ENCODE data around the gene TEX11.

GRCh38 chrX:70535198-70535597 is 373.3 kb downstream of the TEX11 start:
- TF ChIP-seq, protein P1, sequence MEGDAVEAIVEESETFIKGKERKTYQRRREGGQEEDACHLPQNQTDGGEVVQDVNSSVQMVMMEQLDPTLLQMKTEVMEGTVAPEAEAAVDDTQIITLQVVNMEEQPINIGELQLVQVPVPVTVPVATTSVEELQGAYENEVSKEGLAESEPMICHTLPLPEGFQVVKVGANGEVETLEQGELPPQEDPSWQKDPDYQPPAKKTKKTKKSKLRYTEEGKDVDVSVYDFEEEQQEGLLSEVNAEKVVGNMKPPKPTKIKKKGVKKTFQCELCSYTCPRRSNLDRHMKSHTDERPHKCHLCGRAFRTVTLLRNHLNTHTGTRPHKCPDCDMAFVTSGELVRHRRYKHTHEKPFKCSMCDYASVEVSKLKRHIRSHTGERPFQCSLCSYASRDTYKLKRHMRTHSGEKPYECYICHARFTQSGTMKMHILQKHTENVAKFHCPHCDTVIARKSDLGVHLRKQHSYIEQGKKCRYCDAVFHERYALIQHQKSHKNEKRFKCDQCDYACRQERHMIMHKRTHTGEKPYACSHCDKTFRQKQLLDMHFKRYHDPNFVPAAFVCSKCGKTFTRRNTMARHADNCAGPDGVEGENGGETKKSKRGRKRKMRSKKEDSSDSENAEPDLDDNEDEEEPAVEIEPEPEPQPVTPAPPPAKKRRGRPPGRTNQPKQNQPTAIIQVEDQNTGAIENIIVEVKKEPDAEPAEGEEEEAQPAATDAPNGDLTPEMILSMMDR (IDR thresholded peaks at IDR 0.05): no peak
- TF ChIP-seq POLR2A (IDR thresholded peaks at IDR 0.05): no peak
- no peak for TF ChIP-seq POLR2AphosphoS5 (IDR thresholded peaks at IDR 0.05)
